GM18517 (cell line): ENCODE results near the gene ANK2.
"Not testable (repeated sequence)": the region's sequence is repeated elsewhere in the genome, so short reads cannot be mapped to it uniquely, and the experiment has no call there.

Experiments used
- ATAC-seq: cut with Tn5 transposase; IDR thresholded peaks from one replicate; pipeline ENCODE4 v1.9.1; 2021; ENCODE audit warnings: mild to moderate bottlenecking, moderate library complexity; ENCODE audit not compliant: unreplicated experiment

The ANK2 gene

DNA sequence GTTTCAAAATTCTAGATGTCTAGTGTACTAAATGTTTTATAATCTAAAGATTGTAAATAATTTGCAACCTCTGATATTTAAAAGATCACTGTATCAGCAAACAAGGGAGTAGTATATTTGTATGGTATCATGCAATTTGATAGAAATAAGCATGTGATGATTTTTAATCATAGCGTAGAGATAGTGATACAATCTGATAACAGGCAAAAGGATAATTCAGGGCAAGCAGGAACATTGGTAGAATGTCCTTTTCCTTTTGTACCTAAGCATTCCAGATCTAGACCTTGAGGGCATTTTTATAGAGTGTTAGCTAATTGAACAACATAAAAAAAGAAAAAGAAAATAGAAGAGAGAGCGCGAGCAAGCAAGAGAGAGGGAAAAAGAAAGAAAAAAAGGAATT is 1.4 kb downstream of the ANK2 start:
- ATAC-seq = no peak

DNA sequence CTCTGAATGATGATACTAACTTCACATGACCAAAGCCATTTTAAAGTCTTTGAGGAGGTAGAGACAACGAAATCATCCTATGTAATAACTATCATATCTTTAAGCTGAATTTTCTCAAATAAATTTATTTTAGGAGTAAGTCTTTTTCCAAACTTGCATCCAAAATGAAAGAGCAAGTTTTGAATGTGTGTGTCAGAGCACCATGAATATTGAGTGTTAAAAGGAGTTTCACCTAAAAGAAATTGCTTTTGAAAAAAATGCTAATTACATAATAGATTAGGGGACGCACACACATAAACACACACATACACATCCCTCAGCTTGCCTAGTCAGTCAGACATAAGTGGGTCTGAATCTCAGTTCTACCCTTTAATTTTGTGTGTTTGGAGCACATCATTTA is 1.9 kb downstream of the ANK2 start:
- no peak for ATAC-seq

DNA sequence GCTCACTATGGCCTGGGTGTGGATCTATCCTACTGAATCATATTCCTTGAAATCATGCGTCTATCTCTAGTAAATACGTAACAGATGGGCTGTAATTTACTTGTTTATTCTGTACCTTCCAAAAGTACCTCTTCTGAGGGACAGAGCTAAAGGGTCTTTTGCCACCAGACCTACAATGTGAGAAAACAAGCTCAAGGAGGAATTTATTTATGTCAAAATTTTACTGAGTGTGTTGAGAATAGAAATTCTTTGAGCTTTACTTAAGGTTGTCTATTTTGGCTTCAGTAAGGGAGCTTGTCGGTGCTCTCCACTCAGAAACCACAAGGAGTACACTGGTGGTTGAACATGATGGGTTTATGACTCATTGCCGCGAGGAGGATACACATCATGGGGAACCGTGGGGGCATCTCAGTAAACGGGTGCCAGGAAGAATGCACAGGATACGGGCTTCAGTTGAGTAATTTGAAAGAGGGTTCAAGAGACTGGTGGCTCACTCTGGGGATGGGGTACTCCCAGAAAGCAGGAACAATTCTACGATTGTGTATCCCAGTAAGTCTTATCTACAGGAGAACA is 3.0 kb downstream of the ANK2 start:
- ATAC-seq = no peak

DNA sequence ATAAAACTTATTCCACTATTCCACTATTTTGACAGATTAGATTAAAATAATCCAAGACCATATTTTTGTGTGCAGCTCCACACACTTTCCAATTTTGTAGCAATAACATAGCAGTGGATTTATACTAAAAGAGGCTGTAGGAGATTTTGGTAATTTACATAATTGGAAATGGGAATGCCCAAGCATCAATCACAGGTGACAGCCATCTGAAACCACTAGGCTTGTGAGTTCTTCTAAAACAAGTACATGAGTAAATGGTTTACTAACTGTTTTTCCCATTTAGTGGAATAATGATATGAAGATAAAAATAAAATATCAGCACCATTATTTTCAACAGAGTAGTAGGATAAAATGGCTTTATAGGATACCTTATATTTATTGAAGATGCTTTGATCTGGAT is 4.4 kb downstream of the ANK2 start:
- no peak for ATAC-seq

DNA sequence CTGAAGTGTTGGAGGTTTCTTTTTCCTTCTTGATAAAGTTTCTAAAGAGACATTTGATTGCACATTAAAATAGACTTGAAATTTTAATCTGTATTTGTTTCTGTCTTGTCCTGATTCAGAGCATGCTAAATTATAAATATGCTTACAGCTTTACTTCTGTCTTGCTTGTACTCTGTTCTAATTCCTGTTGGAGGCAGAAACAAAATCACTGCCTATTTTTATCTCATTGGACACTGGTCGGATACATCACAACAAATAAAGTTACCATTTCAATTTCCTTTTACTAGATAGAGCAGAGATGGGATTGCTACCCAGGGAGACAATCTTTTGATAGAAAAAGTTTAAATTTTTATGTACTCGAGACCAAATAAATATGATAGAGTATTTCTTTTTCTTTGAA is 6.9 kb downstream of the ANK2 start:
- no peak for ATAC-seq

DNA sequence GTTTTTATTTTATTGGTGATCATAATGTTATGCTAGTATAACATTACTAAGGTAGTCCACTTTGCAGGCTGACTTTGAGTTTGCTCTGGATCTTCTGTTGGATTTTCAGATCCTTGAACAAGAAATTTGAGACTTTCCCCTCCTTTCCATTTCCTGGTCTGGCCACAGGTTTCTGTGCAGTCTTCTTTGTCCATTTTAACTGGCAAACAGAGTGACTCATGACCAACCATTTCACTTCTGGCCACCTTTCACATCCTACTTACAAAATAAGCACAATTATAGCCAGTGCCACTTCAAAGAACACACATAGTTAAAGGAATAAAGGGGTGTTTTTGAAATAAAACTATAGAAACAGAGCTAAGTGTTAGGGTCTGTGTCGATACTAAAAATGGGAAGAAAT is 8.4 kb downstream of the ANK2 start:
- ATAC-seq = no peak

DNA sequence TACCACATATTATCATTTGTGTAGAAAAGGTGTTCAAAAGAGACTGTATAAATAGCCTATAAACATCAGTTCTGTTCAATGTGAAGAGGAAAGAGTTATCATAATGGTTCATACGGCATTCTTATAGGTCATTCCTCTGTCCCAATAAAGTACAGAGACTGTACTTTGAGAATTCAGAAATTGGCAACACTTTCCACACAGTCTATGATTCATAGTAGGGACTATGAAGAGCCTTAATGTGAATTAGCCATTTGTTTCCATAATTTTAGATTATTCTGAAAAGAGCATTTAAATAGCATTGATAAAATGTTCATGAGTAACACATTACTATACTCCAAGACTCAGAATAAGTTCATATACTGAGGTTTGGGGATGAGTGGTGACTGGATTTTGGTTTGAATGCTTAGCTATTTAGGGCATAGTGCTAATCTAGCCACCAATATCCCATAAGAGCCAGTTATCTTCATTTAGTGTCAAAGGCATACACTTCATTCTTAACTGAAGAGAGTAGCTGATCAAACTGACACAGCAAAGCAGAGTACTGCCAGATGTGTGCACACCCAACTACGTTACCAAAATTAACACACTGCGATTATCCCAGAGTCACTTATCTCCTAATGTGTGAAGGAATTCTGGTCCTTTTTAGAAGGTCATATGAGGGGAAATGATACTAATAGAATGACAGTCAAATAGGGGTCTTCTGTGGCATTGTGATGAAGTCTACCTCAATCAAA is 10.2 kb downstream of the ANK2 start:
- no peak for ATAC-seq

DNA sequence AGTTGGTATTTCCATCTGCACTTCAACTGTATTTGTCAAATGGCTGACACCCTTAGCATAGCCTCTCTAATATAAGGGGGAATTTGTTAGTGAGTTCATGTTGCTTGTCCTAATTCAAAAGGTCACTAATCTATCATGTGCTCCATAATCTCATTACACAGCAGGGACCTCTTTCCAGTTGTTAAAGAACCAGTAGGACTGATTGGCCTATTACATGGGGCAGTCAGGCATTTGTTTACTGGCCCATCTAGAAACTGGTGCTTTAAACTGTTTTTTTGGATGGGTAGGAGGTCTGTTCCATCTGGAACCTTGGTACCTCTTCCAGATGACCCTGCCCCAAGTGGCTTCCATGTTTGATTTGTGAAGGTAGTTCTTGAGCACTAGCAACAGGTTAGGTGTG is 11.4 kb downstream of the ANK2 start:
- no peak for ATAC-seq

DNA sequence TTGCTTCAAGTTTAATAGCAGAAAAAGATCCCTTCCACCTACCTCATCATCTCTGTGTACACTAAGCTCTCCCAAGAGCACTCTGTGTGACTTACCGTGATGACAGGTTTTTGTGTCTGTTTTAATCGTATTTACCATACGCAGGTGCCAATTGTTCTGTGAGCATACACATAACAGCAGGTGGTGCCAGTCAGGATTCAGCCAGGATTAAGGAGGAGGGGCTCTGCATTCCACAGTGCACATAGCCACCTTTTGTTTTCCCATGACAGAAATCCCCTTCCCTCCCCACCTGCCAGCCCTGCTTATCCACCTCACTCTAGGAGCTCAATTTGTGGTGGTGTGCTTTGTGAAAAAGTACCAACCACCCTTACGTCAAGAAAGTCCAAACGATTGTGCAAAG is 14.8 kb downstream of the ANK2 start:
- ATAC-seq = no peak

DNA sequence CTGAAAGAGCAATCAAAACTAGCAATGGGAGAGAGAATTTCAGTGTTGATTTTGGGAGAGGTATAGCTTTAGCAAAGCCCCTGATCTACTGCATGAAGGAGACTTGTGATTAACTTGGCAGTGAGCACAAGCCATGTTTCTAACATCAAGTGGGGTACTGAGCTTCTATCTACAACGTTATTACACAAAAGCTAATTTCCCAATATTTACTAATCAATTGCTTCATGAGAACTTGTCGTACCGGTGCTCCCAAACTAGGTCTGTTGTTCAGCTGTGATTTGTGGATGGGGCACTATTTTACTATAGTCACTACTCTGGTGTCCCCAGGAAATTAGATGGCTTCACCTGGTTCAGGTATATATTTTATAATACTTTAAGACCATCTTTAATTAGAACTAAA is 16.2 kb downstream of the ANK2 start:
- ATAC-seq = no peak

DNA sequence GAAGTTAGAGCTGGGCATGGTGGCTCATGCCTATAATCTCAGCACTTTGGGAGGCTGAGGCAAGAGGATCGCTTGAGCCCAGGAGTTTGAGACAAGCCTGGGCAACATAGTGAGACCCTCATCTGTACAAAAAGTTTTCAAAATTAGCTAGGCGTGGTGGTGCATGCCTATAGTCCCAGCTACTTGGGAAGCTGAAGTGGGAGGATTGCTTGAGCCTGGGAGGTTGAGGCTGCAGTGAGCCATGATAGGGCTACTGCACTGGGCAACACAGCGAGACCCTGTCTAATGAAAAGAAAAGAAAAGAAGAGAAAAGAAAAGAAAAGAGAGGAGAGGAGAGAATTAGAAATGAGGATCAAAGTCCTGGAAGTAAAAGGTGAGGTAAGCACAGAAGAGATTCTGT is 19.3 kb downstream of the ANK2 start:
- ATAC-seq = not testable (repeated sequence)

DNA sequence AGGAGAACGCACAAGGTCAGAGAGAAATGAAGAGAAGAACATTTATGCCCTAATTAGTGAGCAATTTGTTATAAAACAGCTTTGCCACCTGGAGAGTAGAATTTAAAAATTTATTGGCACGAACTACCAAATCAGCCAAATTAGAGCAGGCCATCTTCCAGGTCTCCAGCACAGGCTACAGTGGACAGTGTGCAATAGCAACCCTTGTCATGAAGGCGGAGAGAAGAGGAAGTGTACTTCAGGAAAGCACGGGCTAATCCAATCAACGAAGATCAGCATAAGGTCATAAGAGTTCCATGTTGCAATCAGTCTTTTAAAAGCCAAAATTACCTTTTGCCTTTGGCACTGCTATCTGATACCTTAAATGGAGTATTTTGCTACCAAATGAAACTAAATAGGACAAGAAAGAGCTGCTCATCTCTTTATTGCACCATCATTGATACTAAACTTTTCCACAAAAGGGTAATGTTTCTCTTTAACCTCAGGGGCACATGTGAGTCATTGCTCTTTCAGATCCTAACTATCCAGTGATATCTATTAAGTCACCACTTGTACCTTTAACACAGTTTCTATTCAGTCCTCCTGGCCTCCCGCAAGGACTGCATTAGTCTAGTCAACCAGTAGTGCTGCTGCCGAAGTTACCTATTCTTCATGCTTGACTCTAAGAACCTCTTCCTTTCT is 19.9 kb downstream of the ANK2 start:
- no peak for ATAC-seq

DNA sequence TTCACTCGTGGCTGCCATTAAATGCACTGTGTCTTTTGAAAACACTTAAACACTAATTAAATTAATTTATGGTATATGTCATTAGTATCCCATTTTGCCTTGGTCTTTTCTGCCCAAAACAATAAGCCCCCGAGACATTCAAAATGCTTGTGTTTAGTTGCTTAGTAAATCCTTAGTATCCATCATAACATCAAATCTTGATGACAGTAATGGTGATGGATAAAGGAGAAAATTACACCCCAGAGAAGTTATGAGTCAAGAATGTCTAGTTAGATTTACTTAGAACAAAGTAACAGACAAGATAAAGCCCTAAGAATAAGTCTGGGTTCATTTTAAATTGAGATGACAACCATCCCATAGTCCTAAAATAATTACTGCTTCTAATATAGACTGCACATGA is 21.3 kb downstream of the ANK2 start:
- ATAC-seq = no peak

DNA sequence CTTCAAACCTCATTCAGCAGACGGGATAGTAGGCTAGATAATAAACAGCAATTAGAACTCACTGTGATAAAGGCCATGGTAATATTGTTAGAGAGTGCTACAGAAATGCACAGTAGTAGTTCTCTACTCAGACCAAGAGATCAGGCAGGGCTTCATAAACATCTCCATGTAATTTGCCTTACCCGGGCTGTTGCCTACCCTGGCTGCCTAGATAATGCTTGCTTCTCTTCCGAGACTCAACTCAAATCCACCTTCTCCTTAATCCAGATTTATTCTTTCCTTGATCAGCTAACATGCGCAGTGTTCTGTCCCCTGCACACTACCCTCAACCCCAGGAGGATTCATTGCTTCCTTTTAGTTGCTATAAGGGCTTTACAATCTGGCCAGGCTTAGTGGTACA is 21.8 kb downstream of the ANK2 start:
- no peak for ATAC-seq

DNA sequence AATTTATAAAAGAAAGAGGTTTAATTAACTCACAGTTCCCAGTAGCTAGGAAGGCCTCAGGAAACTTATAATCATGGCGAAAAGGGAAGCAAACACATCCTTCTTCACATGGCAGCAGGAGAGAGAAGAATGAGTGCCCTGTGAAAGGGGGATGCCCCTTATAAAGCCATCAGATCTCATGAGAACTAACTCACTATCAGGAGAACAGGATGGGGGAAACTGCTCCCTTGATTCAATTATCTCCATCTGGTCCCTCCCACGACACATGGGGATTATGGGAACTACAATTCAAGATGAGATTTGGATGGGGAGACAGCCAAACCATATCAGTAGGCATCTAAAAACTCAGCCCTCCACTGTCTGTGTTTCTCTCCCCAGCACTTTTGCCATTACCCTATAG is 22.4 kb downstream of the ANK2 start:
- no peak for ATAC-seq

DNA sequence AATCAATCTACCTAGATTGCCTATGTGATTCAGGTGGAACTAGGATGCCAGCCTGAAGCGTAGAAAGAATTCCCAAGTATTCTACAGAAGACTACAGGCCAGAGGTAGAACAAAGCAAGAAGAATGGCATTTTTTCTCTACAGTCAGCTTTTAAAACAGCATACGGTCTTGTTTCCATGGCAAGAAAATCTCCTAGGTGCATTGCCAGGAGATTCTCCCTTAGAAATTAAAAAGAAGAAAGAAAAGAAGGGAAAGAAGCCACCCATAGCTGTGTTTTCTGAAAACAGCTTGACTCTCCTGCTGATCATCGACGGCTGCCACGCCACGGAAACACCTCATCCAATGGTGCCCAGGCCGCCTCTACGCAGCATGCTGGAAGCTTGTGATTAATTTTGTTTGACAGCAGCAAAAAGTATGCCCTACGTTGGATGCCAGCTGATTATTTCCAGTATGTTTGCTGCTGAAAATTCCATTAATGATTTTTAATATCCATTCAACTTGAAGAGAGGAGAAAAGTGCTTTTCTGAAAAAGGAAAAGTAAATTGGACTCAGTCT is 24.1 kb downstream of the ANK2 start:
- ATAC-seq = no peak

DNA sequence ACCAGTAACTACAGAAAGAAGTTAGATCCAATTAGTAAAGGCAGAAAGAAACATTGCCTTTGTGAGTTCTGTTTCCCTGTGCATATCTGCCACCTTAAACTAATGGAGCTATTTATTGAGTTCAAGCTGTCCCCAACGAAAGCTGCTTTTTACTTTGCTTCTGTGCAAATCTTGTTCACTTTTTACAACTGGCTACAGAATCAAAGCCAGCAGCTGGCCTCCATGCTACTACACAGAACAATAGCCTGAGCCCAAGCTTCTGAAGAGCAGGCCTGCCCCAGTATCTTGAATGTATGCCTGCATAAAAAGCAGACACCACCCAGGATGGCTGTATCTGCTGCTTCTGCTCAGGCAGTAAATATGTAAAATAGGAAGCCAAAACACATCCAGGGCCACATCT is 28.1 kb downstream of the ANK2 start:
- ATAC-seq = no peak

DNA sequence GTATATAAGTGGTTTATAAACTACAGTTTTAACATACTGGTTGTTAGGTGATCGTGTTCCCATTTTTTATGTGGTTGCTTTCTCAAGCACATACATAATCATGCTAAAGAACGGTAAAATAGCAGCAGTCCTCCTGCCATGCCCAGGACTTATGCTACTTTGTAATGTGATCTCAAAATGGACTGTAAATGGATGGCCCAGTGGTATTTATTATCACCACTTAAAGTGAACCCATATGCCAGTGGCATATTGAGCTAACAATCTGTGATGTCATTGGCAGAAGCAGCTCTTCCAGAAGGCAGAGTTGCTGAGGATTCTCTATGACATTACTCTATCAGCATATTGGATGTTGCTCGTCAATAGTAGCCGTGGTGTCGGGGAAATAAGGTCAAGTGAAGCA is 28.6 kb downstream of the ANK2 start:
- ATAC-seq = no peak

DNA sequence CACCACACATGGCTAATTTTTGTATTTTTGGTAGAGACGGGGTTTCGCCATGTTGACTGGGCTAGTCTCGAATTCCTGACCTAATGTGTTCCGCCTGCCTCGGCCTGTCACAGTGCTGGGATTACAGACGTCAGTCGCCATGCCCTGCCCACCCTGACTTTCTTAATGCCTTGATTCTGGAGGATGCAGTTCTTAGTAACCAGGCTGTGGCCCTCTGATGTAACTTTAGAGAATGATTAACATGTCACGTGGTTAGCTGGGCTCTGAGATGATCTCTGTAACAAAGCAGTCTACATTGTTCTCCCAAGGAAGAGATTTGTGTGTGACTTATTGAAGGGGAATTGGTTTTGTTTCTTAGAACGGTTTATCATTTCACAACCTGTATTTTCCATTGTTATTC is 30.6 kb downstream of the ANK2 start:
- ATAC-seq = peak; percentile 76

DNA sequence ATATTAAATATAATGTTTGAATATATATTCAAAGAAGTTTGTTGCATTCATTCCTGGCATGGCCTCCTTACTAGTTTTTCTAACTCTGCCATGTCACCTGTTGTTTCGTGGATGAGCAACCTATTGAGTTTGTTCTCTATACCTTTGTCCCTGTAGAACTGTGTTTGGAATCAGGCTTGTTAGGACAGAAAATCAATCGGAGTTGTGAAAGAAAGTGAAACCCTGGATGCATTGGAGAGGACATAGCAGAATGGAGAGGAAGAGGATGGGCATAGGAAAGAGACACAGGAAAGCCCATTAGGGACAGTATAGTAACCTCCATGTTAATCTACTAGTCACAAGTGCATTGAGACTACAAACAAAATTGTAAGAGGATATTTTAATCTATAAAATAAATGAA is 31.2 kb downstream of the ANK2 start:
- no peak for ATAC-seq

DNA sequence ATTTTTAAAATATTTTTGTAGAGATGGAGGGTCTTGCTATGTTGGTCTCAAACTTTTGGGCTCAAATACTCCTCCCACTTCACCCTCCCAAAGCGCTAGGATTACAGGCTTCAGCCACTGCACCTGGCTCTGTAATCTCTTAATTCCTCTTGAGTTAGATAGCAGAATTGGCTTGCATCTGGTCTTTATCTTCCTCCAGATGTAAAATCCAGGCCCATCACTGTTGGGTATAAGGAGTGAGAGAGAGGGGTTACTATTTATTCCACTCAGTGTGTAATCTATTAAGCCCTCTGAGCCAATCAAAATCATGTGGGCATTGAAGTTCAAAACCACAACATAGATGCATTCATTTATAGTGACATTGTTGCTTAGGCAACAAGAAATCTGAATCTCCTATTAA is 33.9 kb downstream of the ANK2 start:
- no peak for ATAC-seq

DNA sequence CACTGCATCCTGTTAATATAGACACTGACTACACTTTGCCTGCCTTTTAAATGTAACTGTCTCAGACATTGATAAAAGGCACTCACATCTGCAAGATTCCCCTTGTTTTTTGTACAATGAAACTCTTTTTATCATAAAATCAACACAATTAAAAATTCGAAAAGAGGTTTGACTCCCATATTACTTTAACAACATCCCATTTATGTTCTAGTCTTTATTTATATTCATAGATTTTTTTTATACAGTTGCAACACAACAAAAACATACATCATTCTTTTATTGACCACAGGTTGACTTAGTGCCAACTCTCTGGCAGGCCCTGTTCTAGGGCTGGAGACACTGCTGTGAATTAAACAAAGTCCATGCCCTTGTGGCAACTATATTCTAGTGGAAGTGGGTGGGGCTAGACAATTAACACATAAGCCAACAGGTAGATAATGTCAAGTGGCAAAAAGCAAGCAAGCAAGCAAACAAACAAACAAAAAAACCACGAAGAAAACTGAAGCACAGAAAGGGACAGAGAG is 36.8 kb downstream of the ANK2 start:
- no peak for ATAC-seq
